ENCODE results near the gene HACD2. TPM values are rescaled to one million over a fixed set of nuclear protein-coding genes. Genes with fewer than 3 reads are reported as not detected.

HACD2 gene
- total RNA-seq, 1 donor from 2014 or later, result 42.8 TPM

DNA sequence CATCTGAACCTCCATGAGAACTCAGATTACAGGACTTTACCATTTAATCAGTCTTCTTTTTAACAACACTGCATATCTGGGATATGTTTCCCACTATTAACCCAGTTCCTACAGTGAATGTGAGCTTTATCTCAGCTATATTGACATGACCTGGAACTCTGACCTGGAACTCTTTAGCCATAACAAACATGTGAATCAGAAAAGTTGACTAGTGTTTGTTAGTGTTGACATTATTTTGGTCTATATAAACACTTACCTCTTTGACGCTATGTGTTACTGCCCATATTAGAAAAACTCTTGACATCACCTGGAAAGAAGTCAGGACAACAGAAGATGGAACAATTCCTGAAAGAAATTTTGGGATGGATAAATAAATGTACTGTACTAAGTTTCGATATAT lies 56.7 kb downstream of the HACD2 start:
- DNase-seq, result no peak
- intact Hi-C loops (cut with DNase I), result no loop called here
- H3K27ac ChIP-seq, result no peak overlapping the region
- no peaks in the 10 kb centered on the region for H3K27me3 ChIP-seq (ENCODE audit: low read depth)
- peaks cover 28% of the 10 kb centered on the region for H3K36me3 ChIP-seq
- TF ChIP-seq, protein P1, sequence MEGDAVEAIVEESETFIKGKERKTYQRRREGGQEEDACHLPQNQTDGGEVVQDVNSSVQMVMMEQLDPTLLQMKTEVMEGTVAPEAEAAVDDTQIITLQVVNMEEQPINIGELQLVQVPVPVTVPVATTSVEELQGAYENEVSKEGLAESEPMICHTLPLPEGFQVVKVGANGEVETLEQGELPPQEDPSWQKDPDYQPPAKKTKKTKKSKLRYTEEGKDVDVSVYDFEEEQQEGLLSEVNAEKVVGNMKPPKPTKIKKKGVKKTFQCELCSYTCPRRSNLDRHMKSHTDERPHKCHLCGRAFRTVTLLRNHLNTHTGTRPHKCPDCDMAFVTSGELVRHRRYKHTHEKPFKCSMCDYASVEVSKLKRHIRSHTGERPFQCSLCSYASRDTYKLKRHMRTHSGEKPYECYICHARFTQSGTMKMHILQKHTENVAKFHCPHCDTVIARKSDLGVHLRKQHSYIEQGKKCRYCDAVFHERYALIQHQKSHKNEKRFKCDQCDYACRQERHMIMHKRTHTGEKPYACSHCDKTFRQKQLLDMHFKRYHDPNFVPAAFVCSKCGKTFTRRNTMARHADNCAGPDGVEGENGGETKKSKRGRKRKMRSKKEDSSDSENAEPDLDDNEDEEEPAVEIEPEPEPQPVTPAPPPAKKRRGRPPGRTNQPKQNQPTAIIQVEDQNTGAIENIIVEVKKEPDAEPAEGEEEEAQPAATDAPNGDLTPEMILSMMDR (IDR thresholded peaks at IDR 0.05), result no peak
- no peaks in the 10 kb centered on the region for H3K9me3 ChIP-seq
- peaks cover 5% of the 10 kb centered on the region for H3K4me1 ChIP-seq
- no peak overlapping the region for H3K4me3 ChIP-seq
- ATAC-seq, result no peak

DNA sequence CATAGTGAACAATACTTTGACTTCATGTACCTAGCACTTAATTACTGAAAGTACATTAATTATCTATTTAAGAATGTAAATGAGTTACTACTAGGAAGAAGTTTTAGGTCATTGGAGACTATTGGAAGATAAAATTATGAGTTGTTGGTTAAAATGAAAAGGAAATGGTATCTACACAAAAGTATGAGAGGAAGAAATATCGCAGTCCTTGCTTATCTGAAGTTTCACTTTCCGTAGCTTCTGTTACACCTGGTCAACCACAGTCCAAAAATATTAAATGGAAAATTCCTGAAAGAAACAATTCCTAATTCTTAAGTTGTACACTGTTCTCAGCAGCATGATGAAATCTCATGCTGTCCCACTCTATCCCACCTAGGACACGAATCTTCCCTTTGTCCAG lies 57.8 kb downstream of the HACD2 start:
- no peak overlapping the region for H3K27ac ChIP-seq
- H3K4me3 ChIP-seq, result no peak overlapping the region
- no peak for ATAC-seq
- intact Hi-C loops (cut with DNase I), result no loop called here
- H3K27me3 ChIP-seq (ENCODE audit: low read depth), result no peaks in the 10 kb centered on the region
- peaks cover 28% of the 10 kb centered on the region for H3K36me3 ChIP-seq
- TF ChIP-seq, protein P1 (IDR thresholded peaks at IDR 0.05), result no peak
- peaks cover 5% of the 10 kb centered on the region for H3K4me1 ChIP-seq
- H3K9me3 ChIP-seq, result no peaks in the 10 kb centered on the region
- no peak for DNase-seq

DNA sequence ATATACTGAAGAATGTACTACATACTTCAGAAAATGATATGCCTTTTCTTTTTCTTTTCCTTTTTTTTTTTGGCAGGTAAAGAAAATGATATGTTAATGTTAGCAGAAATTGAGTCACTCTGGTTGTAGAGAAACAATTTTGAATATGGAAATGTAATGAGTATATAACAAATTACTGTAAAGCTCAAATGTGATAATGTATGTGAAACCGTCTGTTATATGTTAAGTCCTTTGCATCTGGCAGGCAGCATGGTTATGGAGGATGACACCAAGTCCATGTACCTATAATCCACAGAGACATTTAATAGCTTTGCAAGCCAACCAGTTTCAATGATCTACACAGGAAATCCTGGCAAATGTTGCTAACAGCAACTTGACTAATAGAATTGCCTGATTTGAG lies 58.4 kb downstream of the HACD2 start:
- ATAC-seq (no peak), DNase-seq (no peak)
- Histone ChIP-seq H3K4me1 (peaks cover 5% of the 10 kb centered on the region), H3K27me3 (ENCODE audit: low read depth) (no peaks in the 10 kb centered on the region), H3K27ac (no peak overlapping the region), H3K36me3 (peaks cover 28% of the 10 kb centered on the region), H3K9me3 (no peaks in the 10 kb centered on the region), H3K4me3 (no peak overlapping the region)
- intact Hi-C loops (cut with DNase I), result no loop called here
- TF ChIP-seq, protein P1 (IDR thresholded peaks at IDR 0.05), result no peak

DNA sequence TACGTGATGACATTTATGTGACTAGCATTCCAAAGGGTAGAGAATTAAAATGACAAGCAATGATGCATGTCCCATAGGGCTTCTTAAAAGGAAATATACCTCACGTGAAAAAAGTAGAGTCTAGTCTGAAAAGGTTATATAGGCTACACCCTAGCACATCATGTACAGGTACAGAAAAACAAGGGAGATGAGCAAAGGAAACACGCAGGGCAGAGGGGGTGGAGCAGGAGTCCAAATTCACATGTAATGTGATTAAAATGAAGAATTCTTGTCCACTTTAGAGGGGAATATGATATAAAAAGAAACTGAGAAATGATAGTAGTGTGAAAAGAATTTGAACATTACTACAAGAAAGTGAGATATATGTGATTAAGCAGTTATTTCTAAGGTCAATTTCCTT lies 59.4 kb downstream of the HACD2 start:
- H3K9me3 ChIP-seq, result no peaks in the 10 kb centered on the region
- no peaks in the 10 kb centered on the region for H3K27me3 ChIP-seq (ENCODE audit: low read depth)
- H3K4me1 ChIP-seq, result peaks cover 8% of the 10 kb centered on the region
- peaks cover 28% of the 10 kb centered on the region for H3K36me3 ChIP-seq
- ATAC-seq (no peak), DNase-seq (no peak)
- no peak overlapping the region for H3K27ac ChIP-seq
- intact Hi-C loops (cut with DNase I), result no loop called here
- H3K4me3 ChIP-seq, result no peak overlapping the region
- TF ChIP-seq, protein P1 (IDR thresholded peaks at IDR 0.05), result no peak

DNA sequence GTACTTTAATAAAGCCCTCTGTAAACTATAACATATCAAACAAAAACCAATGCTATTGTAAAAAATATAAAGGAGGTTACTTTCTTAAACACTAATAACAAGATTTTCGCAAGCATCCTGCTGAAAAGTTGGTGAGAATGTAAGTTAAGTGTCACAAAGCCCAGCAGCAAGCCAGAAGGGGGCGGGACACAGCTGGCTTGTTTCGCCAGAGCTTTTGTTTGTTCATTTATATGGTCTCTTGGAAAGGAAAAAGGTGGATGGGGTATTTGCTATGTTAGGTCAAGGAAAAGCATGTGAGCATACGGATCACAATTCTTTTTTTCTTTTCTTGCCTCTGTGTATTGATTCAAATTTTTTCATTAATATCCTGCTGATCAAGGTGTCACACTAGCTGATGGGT lies 59.9 kb downstream of the HACD2 start:
- no peak overlapping the region for H3K27ac ChIP-seq
- H3K36me3 ChIP-seq, result peaks cover 28% of the 10 kb centered on the region
- peaks cover 8% of the 10 kb centered on the region for H3K4me1 ChIP-seq
- no peak overlapping the region for H3K4me3 ChIP-seq
- intact Hi-C loops (cut with DNase I), result no loop called here
- no peaks in the 10 kb centered on the region for H3K27me3 ChIP-seq (ENCODE audit: low read depth)
- no peak for DNase-seq
- no peak for ATAC-seq
- TF ChIP-seq, protein P1 (IDR thresholded peaks at IDR 0.05), result no peak
- no peaks in the 10 kb centered on the region for H3K9me3 ChIP-seq

DNA sequence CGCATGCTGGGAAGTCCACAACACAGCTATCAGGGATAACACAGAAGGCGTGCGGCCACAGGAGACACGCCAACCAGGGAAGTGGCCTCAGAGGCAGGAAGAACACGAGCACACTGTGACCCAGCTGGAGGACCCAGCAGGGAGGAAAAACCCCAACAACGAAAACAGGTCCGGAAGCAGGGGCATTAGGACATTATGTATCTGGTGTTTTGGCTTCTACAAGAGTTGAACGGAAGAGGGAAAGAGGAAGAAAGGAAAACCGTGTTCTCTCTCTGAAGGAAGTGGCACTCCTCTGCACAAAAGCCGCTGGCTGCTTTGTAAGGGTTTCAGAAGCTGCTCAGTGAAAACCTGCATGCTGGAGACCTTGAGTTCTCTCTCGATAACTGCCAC lies 61.8 kb downstream of the HACD2 start:
- TF ChIP-seq, protein P1 (IDR thresholded peaks at IDR 0.05), result no peak
- no peak overlapping the region for H3K4me3 ChIP-seq
- H3K27ac ChIP-seq, result no peak overlapping the region
- peaks cover 8% of the 10 kb centered on the region for H3K4me1 ChIP-seq
- ATAC-seq (peak; percentile 46 to 51), DNase-seq (no peak)
- H3K36me3 ChIP-seq, result peaks cover 27% of the 10 kb centered on the region
- intact Hi-C loops (cut with DNase I), result no loop called here
- no peaks in the 10 kb centered on the region for H3K27me3 ChIP-seq (ENCODE audit: low read depth)
- no peaks in the 10 kb centered on the region for H3K9me3 ChIP-seq
